Measurements from ENCODE around the gene HTATSF1. TPM values are rescaled to one million over a fixed set of nuclear protein-coding genes. Genes with fewer than 3 reads are reported as not detected.

HTATSF1 gene
- total and polyA plus RNA-seq, 9 donors = 60.1 to 100 (median 93.5) TPM

Other genes with a start within 250 kb of the HTATSF1 start
- gene MAP7D3, start 246.2 kb upstream of the HTATSF1 start, total RNA-seq = 12.6 TPM
- 10 to 100 TPM; 12.0 to 23.1 (median 17.6) TPM for gene MAP7D3, start 246.2 kb upstream of the HTATSF1 start, polyA plus RNA-seq (ENCODE audit: insufficient read depth in 1 of 8, insufficient read length in 8 of 8, low replicate concordance in 1 of 8)
- gene ADGRG4, start 196.6 kb upstream of the HTATSF1 start, total RNA-seq = under 0.01 TPM
- under 1 TPM in 7 of 8 donors, not detected in 1; 0.01 to 0.44 (median 0.03) TPM for gene ADGRG4, start 196.6 kb upstream of the HTATSF1 start, polyA plus RNA-seq (ENCODE audit: insufficient read depth in 1 of 8, insufficient read length in 8 of 8, low replicate concordance in 1 of 8)
- gene BRS3, start 9.6 kb upstream of the HTATSF1 start, total RNA-seq = not detected
- under 1 TPM in 1 of 8 donors, not detected in 7; 0.22 TPM for gene BRS3, start 9.6 kb upstream of the HTATSF1 start, polyA plus RNA-seq (ENCODE audit: insufficient read depth in 1 of 8, insufficient read length in 8 of 8, low replicate concordance in 1 of 8)
- 0.09 TPM for gene VGLL1, start 34.6 kb downstream of the HTATSF1 start, total RNA-seq
- gene VGLL1, start 34.6 kb downstream of the HTATSF1 start, polyA plus RNA-seq (ENCODE audit: insufficient read depth in 1 of 8, insufficient read length in 8 of 8, low replicate concordance in 1 of 8) = 1 to 10 TPM in 1 of 8 donors, under 1 TPM in 2, not detected in 5; 0.14 to 1.7 (median 0.16) TPM
- gene CD40LG, start 150.6 kb downstream of the HTATSF1 start, total RNA-seq = not detected
- gene CD40LG, start 150.6 kb downstream of the HTATSF1 start, polyA plus RNA-seq (ENCODE audit: insufficient read depth in 1 of 8, insufficient read length in 8 of 8, low replicate concordance in 1 of 8) = under 1 TPM in 2 of 8 donors, not detected in 6; 0.11 to 0.15 TPM

All from muscle of leg (tissue), 9 donors.